GM15510 (cell line): ENCODE results near the gene SHC2.

Experiments used
- POLR2A ChIP-seq: IDR thresholded peaks from 3 replicates; pipeline ENCODE4 v1.6.1; 2011; ENCODE audit warnings: borderline replicate concordance; ENCODE audit not compliant: insufficient read length; ENCODE audit errors: extremely low read depth

Gene SHC2

GRCh38 chr19:371501-372168 lies 89.2 kb downstream of the SHC2 start:
- no peak for TF ChIP-seq POLR2A

GRCh38 chr19:370641-371330 lies 90.0 kb downstream of the SHC2 start:
- TF ChIP-seq POLR2A: no peak

DNA sequence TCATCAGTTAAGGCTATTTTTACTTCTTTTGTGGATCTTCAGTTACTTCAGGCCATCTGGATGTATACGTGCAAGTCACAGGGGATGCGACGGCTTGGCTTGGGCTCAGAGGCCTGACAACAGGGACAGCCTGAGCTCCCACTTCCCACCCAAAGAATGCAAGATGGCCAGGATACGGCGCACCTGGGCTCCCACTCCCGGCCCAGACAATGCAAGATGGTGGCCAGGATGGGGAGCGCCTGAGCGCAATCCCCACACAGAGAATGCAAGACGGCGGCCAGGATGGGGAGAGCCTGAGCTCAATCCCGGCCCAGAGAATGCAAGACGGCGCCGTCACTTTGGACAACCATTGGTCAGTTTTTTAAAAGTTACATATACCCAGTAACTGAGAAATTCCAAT lies 91.0 kb downstream of the SHC2 start:
- TF ChIP-seq POLR2A: no peak

DNA sequence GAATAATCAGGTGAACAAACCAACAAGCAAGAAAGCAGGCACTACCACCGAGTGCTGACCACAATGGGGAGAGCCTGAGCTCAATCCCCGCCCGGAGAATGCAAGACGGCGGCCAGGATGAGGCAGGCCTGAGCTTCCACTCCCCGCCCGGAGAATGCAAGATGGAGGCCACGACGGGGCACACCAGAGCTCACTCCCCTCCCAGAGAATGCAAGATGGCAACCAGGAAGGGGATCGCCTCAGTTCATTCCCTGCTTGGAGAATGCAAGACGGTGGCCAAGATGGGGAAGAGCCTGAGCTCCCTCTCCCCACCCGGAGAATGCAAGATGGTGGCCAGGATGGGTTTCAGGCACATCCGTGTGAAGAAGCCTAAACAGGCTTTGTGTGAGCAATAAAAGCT lies 91.6 kb downstream of the SHC2 start:
- TF ChIP-seq POLR2A: no peak

DNA sequence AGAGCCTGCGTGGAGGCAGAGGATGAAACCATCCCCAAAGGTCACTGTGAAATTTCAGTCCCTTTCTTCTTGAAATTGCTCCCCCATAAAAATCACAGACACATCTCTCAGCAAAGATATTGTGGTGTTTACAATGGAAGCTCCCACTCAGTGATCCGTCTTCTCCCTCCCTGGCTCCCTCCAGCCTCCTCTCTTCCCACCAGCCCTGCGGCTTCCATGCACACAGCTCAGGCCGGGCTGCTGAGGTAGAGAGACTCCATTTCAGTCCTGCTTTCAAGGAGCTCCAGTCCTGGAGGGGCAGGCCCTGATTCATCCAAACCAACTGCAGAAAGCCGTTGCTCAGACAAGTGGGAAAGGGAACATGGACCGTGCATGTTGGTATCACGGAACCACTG lies 92.2 kb downstream of the SHC2 start:
- TF ChIP-seq POLR2A: no peak

DNA sequence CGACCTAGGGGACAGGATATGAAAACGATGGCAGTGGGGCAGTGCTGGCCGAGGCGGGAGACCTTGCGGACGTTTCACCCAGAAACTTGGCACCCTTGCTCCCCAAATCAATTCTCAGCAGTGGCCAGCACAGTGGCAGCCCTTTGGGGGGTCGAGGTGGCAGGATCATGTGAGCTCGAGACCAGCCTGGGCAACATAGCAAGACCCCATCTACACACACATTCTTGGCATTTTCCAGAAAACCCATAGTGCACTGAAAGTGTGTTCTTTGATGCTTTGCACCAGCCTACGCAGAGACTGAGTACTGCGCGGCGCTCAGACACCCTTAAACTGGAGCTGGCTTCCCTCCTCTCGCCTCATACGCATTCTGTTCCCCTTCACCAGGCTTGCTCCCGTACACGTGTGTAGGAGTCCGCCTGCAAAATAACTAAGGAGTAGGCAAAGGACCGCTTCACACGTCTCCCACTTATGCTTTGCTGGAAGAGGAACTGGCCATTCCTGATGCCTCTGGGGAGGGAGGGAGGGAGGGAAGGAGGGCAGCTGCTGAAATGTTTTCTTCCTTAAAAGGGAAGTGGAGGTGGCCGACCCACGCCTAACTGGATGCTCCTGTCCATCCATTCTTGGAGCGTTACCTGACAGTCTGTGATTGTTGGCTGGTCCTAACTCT lies 92.7 kb downstream of the SHC2 start:
- no peak for TF ChIP-seq POLR2A

DNA sequence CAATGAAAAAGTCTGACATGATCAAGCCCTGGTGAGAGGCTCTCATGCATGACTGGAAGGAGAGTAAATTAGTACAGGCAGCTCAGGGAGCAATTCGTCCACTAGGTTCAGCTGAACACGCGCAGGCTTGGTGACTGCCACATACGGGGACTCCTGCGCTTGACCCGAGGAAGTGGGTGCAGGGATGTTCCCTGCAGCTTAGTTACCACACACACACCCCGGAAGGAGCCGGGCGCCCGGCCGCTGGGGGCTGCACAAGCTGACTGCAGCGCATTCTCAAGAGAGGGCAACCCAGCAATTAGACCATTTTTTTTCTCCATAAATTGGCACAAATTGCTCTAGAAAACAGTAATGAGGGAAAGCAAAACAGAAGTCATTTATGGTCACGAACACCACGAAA lies 93.3 kb downstream of the SHC2 start:
- TF ChIP-seq POLR2A: no peak

GRCh38 chr19:366951-367350 lies 93.9 kb downstream of the SHC2 start:
- no peak for TF ChIP-seq POLR2A
